T-helper 17 cell (primary cell): Measurements from ENCODE around the gene MINDY2. TPM values are rescaled to one million over a fixed set of nuclear protein-coding genes. Genes with fewer than 3 reads are reported as not detected.
"Not testable (repeated sequence)": the region's sequence is repeated elsewhere in the genome, so short reads cannot be mapped to it uniquely, and the experiment has no call there.

Experiments used
- ATAC-seq: fragments of 150-1000 bp; cut with Tn5 transposase; 2 replicates; pipeline ENCODE4 v1.10.0; 2021; ENCODE audit warnings: mild to moderate bottlenecking, moderate library complexity
- DNase-seq, 3 donors: peaks; one replicate each; pipeline versions ENCODE4 v3.0.0 to v3.0.0-alpha.2; 2020 to 2021
- H3K9me3 ChIP-seq: one replicate; pipeline ENCODE4 v1.7.0; 2013; ENCODE audit warnings: low read length, mild to moderate bottlenecking; ENCODE audit not compliant: control insufficient read depth, poor library complexity, severe bottlenecking
- H3K27ac Mint-ChIP-seq: one replicate; pipeline ENCODE4 v1.8.0; 2022; ENCODE audit warnings: mild to moderate bottlenecking, moderate library complexity, mixed read lengths
- H3K27me3 Mint-ChIP-seq: one replicate; pipeline ENCODE4 v1.8.0; 2022; ENCODE audit warnings: mixed read lengths
- H3K36me3 Mint-ChIP-seq: one replicate; pipeline ENCODE4 v1.8.0; 2022; ENCODE audit warnings: low read depth, mixed read lengths
- H3K4me1 Mint-ChIP-seq: one replicate; pipeline ENCODE4 v1.8.0; 2022; ENCODE audit warnings: mild to moderate bottlenecking, mixed read lengths
- H3K4me3 Mint-ChIP-seq: one replicate; pipeline ENCODE4 v1.8.0; 2022; ENCODE audit warnings: mild to moderate bottlenecking, moderate library complexity, mixed read lengths
- total RNA-seq, 4 donors: library from RNA in 2 of 4; stranded (reverse) in 2 of 4; gene quantifications; one replicate each; pipeline ENCODE4 v1.2.3 and lab custom pipeline; 2022 to 2026

Gene MINDY2
- total RNA-seq, 2 donors from 2014 or later, result 13.3 to 17.9 TPM

DNA sequence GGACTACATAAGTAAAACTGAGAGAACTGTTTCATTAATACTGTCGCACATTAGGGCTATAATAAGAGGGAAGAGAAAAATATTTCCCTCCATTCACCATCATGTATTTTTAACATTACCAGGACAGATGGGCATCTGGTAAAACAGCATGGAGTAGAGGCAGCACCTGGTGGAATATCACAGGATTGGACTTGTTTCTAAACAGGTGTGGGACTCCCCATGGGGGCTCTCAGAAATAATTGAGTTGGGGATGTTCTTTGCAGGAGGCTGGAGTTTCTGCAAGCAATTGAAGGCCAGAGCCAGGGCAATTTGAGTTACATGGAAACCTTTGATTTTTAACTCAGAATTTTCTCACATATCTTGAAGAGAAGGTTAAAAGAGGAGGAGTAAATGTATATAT lies 8.4 kb upstream of the MINDY2 start:
- DNase-seq, result no peak
- no peak overlapping the region for H3K27ac Mint-ChIP-seq
- peaks cover 2% of the 10 kb centered on the region for H3K4me1 Mint-ChIP-seq
- no peaks in the 10 kb centered on the region for H3K27me3 Mint-ChIP-seq
- H3K36me3 Mint-ChIP-seq, result no peaks in the 10 kb centered on the region
- no peaks in the 10 kb centered on the region for H3K9me3 ChIP-seq
- ATAC-seq, result no peak
- H3K4me3 Mint-ChIP-seq, result no peak overlapping the region

- Mint-ChIP-seq H3K27me3 (no peaks in the 10 kb centered on the region), H3K36me3 (no peaks in the 10 kb centered on the region), H3K4me1 (no peaks in the 10 kb centered on the region), H3K27ac (no peak overlapping the region), H3K4me3 (no peak overlapping the region)
- no peaks in the 10 kb centered on the region for H3K9me3 ChIP-seq
- DNase-seq, result no peak
- no peak for ATAC-seq
Measured at GRCh38 chr15:58764468-58764867, 6.6 kb upstream of the MINDY2 start.

DNA sequence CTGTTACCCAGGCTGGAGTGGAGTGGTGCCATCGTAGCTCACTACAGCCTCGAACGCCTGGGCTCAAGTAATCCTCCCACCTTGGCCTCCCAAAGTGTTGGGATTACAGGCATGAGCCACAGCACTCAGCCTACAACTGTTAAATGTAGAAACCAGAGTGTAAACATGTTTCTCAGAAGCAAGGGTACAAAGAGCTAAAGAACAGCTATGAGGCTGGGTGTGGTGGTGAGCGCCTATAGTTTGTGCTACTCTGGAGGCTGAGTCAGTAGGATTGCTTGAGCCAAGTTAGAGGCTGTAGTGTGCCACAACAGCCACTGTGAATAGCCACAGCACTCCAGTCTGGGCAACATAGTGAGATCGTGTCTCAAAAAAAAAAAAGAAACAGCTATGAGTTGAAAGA lies 4.8 kb upstream of the MINDY2 start:
- Mint-ChIP-seq H3K4me3 (no peak overlapping the region), H3K36me3 (no peaks in the 10 kb centered on the region), H3K4me1 (no peaks in the 10 kb centered on the region), H3K27ac (no peak overlapping the region), H3K27me3 (no peaks in the 10 kb centered on the region)
- ATAC-seq (no peak), DNase-seq (no peak)
- H3K9me3 ChIP-seq, result no peaks in the 10 kb centered on the region

DNA sequence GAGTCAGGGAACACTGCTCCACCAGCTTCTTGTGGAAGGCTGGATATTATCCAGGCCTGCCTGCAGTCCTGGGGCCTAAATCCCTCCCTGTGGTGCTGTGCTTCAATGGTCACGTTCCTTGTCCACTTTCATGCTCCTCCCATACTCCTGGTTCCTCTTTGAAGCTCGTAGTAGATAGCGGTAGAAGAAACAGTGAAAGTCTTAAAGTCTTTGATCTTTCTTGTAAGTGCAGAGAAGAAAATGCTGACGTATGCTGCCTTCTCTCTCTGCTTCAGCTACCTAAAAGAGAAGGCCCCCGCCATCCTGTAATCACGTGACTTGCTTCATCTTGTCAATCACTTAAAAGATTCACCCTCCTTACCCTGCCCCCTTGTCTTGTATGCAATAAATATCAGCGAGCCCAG lies 2.5 kb upstream of the MINDY2 start:
- H3K4me3 Mint-ChIP-seq, H3K4me1 Mint-ChIP-seq, ATAC-seq, H3K27ac Mint-ChIP-seq, H3K36me3 Mint-ChIP-seq, DNase-seq, H3K9me3 ChIP-seq, H3K27me3 Mint-ChIP-seq: not testable (repeated sequence)

DNA sequence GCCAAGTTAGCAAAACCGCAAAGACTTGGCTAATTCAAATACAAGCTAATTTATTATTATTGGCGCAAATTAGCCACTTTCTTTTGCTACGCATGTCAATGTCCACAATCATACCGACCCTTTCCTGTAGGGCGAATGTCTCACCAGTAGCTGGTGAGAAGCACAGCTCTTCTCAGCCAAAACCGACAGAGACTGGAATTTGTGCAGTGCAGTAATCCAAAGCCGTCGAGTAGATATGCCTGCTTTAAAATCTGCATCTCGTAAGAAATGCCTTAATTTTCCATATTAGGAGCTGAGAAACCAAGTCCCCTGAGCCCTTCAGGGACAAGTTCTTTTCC lies 614 bp upstream of the MINDY2 start:
- peak; percentile 37 for ATAC-seq
- H3K36me3 Mint-ChIP-seq, result no peaks in the 10 kb centered on the region
- no peak overlapping the region for H3K4me3 Mint-ChIP-seq
- peak overlapping the region; percentile 90 for H3K27ac Mint-ChIP-seq
- no peaks in the 10 kb centered on the region for H3K9me3 ChIP-seq
- DNase-seq, result no peak
- H3K27me3 Mint-ChIP-seq, result no peaks in the 10 kb centered on the region
- H3K4me1 Mint-ChIP-seq, result peaks cover 6% of the 10 kb centered on the region

DNA sequence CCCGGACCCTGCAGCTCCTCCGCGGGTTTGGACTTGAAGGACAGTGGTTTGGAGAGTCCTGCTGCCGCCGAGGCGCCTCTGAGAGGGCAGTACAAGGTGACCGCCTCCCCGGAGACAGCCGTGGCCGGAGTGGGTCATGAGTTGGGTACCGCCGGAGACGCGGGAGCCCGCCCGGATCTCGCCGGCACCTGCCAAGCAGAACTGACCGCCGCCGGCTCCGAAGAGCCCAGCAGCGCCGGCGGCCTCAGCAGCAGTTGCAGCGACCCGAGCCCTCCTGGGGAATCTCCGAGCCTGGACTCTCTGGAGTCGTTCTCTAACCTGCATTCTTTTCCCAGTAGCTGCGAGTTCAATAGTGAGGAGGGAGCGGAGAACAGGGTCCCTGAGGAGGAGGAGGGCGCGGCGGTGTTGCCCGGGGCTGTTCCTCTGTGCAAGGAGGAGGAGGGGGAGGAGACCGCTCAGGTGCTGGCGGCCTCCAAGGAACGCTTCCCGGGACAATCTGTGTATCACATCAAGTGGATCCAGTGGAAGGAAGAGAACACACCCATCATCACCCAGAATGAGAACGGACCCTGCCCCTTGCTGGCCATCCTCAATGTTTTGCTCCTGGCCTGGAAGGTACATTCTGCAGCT lies 634 bp downstream of the MINDY2 start:
- peak overlapping the region; percentile 90 for H3K27ac Mint-ChIP-seq
- H3K4me1 Mint-ChIP-seq, result peaks cover 6% of the 10 kb centered on the region
- no peaks in the 10 kb centered on the region for H3K9me3 ChIP-seq
- no peak overlapping the region for H3K4me3 Mint-ChIP-seq
- H3K27me3 Mint-ChIP-seq, result no peaks in the 10 kb centered on the region
- no peaks in the 10 kb centered on the region for H3K36me3 Mint-ChIP-seq
- DNase-seq (peak in 2 of 3 donors; percentile 11 to 18), ATAC-seq (no peak)

- H3K27ac Mint-ChIP-seq, result no peak overlapping the region
- peaks cover 12% of the 10 kb centered on the region for H3K4me1 Mint-ChIP-seq
- no peaks in the 10 kb centered on the region for H3K27me3 Mint-ChIP-seq
Measured at GRCh38 chr15:58773024-58773423, 1.9 kb downstream of the MINDY2 start.

GRCh38 chr15:58775402-58775801 lies 4.3 kb downstream of the MINDY2 start:
- Mint-ChIP-seq H3K4me1 (peaks cover 17% of the 10 kb centered on the region), H3K36me3 (peaks cover 3% of the 10 kb centered on the region), H3K4me3 (no peak overlapping the region), H3K27me3 (no peaks in the 10 kb centered on the region), H3K27ac (no peak overlapping the region)
- no peaks in the 10 kb centered on the region for H3K9me3 ChIP-seq
- DNase-seq (no peak), ATAC-seq (no peak)

More at GRCh38 chr15:58773024-58773423, 1.9 kb downstream of the MINDY2 start:
- no peaks in the 10 kb centered on the region for H3K9me3 ChIP-seq
- Mint-ChIP-seq H3K4me3 (no peak overlapping the region), H3K36me3 (peaks cover 3% of the 10 kb centered on the region)
- DNase-seq, result no peak
- no peak for ATAC-seq

DNA sequence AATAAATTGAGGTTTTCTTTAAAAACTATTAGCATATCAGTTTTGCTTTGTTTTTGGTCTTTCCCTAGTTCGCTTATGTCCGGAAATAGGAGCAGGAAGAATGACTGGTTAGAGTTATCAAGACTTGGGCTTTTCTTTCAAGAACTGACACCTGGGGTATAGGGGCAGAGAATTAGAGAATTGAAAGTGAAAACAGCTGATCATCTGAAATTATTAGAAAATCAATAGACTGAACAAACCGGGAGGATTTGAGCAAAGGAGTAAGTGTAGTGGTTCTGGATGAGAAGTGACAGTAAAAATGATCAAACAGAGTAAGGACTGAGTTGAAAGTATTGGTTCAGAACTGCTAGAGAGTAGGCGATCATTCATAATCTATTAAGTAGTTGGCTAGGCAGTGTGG lies 6.0 kb downstream of the MINDY2 start:
- Mint-ChIP-seq H3K4me3 (peak overlapping the region; percentile 33), H3K27me3 (no peaks in the 10 kb centered on the region), H3K36me3 (peaks cover 3% of the 10 kb centered on the region), H3K27ac (no peak overlapping the region), H3K4me1 (peaks cover 17% of the 10 kb centered on the region)
- H3K9me3 ChIP-seq, result no peaks in the 10 kb centered on the region
- DNase-seq, result no peak
- no peak for ATAC-seq

GRCh38 chr15:58779554-58779953 lies 8.5 kb downstream of the MINDY2 start:
- no peak for DNase-seq
- H3K9me3 ChIP-seq, result no peaks in the 10 kb centered on the region

GRCh38 chr15:58785355-58785754 lies 14.3 kb downstream of the MINDY2 start:
- Mint-ChIP-seq H3K4me1 (peaks cover 5% of the 10 kb centered on the region), H3K27ac (no peak overlapping the region), H3K4me3 (no peak overlapping the region), H3K36me3 (peaks cover 4% of the 10 kb centered on the region), H3K27me3 (no peaks in the 10 kb centered on the region)
- no peak for DNase-seq
- no peaks in the 10 kb centered on the region for H3K9me3 ChIP-seq
- ATAC-seq, result no peak

More at GRCh38 chr15:58779554-58779953, 8.5 kb downstream of the MINDY2 start:
- Mint-ChIP-seq H3K36me3 (peaks cover 3% of the 10 kb centered on the region), H3K4me3 (no peak overlapping the region), H3K27me3 (no peaks in the 10 kb centered on the region), H3K4me1 (peaks cover 14% of the 10 kb centered on the region), H3K27ac (no peak overlapping the region)
- ATAC-seq, result no peak

DNA sequence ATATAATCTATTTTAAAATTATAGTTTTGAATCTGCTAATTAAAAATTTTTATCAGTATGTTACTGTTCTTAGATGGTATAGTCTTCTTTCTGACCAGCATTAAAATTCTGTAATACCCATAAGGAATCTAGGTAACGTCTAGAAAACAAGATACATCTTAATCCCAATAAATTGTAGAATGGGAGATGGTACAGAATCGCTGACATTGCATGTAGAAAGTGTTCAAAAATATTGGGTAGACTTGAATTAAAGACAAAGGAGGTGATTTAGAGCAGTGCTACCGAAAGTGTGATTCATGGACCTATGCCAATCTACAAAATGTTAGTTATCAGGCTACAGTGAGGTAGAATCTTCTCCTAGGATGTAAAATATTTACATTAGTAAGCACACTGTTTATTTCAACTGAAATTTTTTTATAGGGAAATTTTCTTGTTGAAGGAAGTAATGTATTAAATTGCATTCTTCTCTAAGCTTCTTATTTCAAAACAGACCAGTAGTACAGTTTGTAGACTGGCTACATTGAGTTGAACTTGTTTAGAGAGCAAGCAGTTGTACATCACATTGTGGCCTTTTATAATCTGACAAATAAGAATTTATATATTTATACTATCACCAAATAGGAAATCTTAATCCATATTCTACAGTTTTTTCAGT lies 17.1 kb downstream of the MINDY2 start:
- peaks cover 7% of the 10 kb centered on the region for H3K4me1 Mint-ChIP-seq
- H3K27ac Mint-ChIP-seq, result no peak overlapping the region
- no peaks in the 10 kb centered on the region for H3K27me3 Mint-ChIP-seq
- no peaks in the 10 kb centered on the region for H3K9me3 ChIP-seq
- DNase-seq, result no peak
- no peak overlapping the region for H3K4me3 Mint-ChIP-seq
- no peak for ATAC-seq
- H3K36me3 Mint-ChIP-seq, result peaks cover 11% of the 10 kb centered on the region

DNA sequence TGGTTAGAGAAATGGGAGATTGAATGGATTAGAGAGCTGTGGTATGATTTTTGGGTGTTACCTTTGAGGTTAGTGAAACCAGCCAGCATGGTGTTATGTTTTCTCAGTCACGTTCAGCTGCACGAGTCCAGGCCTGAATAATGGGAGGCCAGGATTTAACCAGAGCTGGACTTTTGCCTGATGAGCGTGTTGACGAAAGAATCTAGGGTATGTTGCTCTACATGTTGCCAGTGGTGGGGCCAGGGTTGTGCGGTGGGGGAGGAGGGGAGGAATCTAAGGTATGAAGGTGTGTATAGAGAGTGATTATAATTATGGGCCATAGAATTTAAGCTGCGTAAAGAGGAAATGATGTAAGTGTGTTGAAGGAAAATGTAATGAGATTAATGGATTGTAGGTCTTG lies 22.8 kb downstream of the MINDY2 start:
- no peaks in the 10 kb centered on the region for H3K9me3 ChIP-seq
- DNase-seq (no peak), ATAC-seq (no peak)
- Mint-ChIP-seq H3K27me3 (no peaks in the 10 kb centered on the region), H3K4me3 (no peak overlapping the region), H3K27ac (no peak overlapping the region), H3K4me1 (peaks cover 26% of the 10 kb centered on the region), H3K36me3 (peaks cover 12% of the 10 kb centered on the region)

DNA sequence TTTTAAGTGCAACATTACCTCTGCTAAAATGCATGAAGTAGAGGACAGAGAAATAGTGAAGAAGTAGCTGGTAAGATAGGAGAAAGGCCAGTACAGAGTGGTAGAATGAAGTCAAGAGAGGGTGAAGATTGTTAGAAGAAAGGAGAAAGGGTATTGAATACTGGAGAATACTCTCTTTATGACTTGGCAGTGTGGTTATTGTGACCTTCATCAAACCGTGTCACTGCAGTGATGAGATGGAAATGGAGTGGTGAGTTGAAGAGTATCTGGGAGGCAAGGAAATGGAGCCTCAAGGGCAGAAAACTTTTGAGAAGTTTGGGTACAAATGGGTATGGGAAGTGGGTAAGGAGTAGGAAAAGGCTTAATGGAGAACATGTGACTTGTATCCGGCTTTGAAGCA lies 24.7 kb downstream of the MINDY2 start:
- no peak overlapping the region for H3K27ac Mint-ChIP-seq
- ATAC-seq (no peak), DNase-seq (no peak)
- H3K27me3 Mint-ChIP-seq, result no peaks in the 10 kb centered on the region
- H3K36me3 Mint-ChIP-seq, result peaks cover 7% of the 10 kb centered on the region
- H3K4me1 Mint-ChIP-seq, result peaks cover 32% of the 10 kb centered on the region
- no peaks in the 10 kb centered on the region for H3K9me3 ChIP-seq
- no peak overlapping the region for H3K4me3 Mint-ChIP-seq
